ENCODE results near the gene DNAJB9.

The DNAJB9 gene

DNA sequence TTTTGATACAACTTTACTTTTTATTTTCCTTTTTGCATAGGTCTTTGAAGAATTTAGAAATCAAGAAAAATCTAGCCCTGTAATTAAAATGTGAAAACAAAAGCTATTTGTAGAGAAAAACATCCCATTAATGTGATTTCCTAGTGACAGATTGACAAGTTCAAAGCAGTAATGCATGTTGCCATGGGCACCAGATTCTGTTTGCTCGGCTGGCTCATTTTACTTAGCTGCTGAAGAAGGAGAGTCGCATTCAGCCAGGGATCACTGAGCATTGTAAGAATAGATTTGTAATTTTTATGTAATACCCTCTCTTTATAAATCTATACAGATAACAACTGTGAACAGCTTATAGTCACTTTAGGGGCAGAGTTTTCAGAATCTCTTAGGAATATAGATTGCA, 28.5 kb downstream of the DNAJB9 start:
- DNase-seq: peak; percentile 33

DNA sequence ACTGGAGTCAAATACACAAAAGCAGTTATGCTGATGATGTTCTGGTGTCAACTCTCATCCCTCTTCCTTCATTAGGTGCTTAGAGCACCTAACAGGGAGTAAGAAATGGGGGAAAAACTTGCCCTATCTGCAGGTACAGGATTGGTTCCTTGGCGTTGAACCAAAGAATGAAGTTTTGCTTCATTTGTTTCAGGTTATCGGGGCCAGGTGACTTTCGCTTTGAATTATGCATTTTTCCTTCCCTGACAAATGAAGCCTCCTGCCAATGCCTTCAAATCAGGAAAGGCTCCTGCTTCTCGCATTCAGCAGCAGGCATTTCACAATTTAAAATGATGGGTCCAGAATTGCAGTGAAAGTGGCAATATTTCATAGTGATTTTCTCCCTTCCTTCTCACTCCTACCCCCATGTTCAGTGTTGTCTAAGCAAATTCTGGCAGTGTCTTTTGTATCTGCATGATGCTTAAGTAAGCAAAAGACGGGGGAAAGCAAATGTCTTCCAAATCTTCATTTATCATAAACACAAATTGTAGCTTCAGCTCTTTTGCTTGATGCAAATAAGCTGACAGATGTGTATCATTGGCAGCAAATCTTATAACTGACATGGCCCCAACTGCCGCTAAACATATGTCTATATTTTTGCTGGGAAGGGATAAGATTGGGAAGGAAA, 29.4 kb downstream of the DNAJB9 start:
- H3K9me3 ChIP-seq (ENCODE audit: severe bottlenecking): no peaks in the 10 kb centered on the region
- TF ChIP-seq, protein P1, sequence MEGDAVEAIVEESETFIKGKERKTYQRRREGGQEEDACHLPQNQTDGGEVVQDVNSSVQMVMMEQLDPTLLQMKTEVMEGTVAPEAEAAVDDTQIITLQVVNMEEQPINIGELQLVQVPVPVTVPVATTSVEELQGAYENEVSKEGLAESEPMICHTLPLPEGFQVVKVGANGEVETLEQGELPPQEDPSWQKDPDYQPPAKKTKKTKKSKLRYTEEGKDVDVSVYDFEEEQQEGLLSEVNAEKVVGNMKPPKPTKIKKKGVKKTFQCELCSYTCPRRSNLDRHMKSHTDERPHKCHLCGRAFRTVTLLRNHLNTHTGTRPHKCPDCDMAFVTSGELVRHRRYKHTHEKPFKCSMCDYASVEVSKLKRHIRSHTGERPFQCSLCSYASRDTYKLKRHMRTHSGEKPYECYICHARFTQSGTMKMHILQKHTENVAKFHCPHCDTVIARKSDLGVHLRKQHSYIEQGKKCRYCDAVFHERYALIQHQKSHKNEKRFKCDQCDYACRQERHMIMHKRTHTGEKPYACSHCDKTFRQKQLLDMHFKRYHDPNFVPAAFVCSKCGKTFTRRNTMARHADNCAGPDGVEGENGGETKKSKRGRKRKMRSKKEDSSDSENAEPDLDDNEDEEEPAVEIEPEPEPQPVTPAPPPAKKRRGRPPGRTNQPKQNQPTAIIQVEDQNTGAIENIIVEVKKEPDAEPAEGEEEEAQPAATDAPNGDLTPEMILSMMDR (IDR thresholded peaks at IDR 0.05; ENCODE audit: low read depth, low read length): no peak
- peak overlapping the region; percentile 41 for H3K27ac ChIP-seq
- no peaks in the 10 kb centered on the region for H3K36me3 ChIP-seq
- no peak for DNase-seq
- no peaks in the 10 kb centered on the region for H3K27me3 ChIP-seq (ENCODE audit: insufficient read depth, low read depth, severe bottlenecking)
- H3K4me3 ChIP-seq (ENCODE audit: low read depth, low read length): no peak overlapping the region

More for the DNA sequence above, 28.5 kb downstream of the DNAJB9 start:
- TF ChIP-seq, protein P1 (IDR thresholded peaks at IDR 0.05; ENCODE audit: low read depth, low read length): no peak
- no peaks in the 10 kb centered on the region for H3K9me3 ChIP-seq (ENCODE audit: severe bottlenecking)
- H3K36me3 ChIP-seq: no peaks in the 10 kb centered on the region
- H3K27ac ChIP-seq: peak overlapping the region; percentile 41
- no peak overlapping the region for H3K4me3 ChIP-seq (ENCODE audit: low read depth, low read length)
- no peaks in the 10 kb centered on the region for H3K27me3 ChIP-seq (ENCODE audit: insufficient read depth, low read depth, severe bottlenecking)

DNA sequence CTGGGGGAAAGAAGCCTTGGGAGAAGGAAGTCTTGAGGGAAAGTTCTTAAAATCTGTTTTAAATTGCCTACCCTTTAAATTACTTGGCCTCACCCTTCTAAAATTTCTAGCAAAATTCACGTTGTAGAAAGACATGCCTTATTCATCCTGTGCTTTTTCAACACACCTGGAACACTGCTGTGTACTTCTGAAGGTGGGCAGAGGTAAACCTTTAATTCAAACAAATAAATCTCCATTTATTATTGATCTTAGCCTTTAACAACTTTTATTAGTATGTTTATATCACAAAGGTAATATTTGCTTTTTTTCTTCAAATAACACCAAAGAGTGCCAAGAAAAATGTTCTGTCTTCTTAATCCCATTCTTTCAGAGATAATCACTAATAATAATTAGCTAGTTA, 30.7 kb downstream of the DNAJB9 start:
- no peaks in the 10 kb centered on the region for H3K9me3 ChIP-seq (ENCODE audit: severe bottlenecking)
- no peak overlapping the region; the same call in 1 of the 2 replicates for H3K27ac ChIP-seq
- TF ChIP-seq, protein P1 (IDR thresholded peaks at IDR 0.05; ENCODE audit: low read depth, low read length): no peak
- DNase-seq: no peak
- no peaks in the 10 kb centered on the region for H3K36me3 ChIP-seq
- no peaks in the 10 kb centered on the region for H3K27me3 ChIP-seq (ENCODE audit: insufficient read depth, low read depth, severe bottlenecking)
- no peak overlapping the region for H3K4me3 ChIP-seq (ENCODE audit: low read depth, low read length)

DNA sequence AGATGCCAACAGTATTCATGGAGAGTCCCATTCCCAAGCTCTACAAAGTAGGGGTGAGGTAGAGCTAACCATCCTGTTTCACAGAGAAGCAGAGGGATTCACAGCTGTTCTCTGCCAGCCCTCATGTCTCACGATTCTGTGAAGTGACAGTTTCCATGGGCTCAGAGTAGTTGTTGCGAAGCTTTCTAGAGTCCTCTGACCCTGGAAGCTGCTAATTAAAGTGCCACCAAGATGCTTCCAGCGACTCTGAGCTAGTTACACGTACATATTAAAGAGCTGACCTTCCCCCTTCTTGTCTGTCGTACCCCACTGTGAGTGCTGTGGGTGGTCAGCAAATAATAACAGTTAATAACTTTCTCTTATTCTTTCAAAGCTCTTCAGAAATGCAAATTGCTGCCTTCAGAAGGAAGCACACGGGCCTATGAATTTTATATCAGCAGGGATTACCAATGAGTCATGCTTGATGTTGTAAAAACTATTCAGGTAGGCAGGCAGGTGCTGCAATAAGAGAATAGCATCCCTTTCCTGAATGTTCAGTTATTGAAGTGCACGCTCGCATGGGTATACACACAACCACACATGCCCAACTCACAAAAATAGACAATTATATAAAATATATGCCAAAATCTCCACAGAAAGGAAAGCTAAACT, 34.1 kb downstream of the DNAJB9 start:
- no peaks in the 10 kb centered on the region for H3K9me3 ChIP-seq (ENCODE audit: severe bottlenecking)
- H3K36me3 ChIP-seq: no peaks in the 10 kb centered on the region
- DNase-seq: no peak
- TF ChIP-seq, protein P1 (IDR thresholded peaks at IDR 0.05; ENCODE audit: low read depth, low read length): no peak
- no peak overlapping the region for H3K4me3 ChIP-seq (ENCODE audit: low read depth, low read length)
- H3K27ac ChIP-seq: no peak overlapping the region
- no peaks in the 10 kb centered on the region for H3K27me3 ChIP-seq (ENCODE audit: insufficient read depth, low read depth, severe bottlenecking)

DNA sequence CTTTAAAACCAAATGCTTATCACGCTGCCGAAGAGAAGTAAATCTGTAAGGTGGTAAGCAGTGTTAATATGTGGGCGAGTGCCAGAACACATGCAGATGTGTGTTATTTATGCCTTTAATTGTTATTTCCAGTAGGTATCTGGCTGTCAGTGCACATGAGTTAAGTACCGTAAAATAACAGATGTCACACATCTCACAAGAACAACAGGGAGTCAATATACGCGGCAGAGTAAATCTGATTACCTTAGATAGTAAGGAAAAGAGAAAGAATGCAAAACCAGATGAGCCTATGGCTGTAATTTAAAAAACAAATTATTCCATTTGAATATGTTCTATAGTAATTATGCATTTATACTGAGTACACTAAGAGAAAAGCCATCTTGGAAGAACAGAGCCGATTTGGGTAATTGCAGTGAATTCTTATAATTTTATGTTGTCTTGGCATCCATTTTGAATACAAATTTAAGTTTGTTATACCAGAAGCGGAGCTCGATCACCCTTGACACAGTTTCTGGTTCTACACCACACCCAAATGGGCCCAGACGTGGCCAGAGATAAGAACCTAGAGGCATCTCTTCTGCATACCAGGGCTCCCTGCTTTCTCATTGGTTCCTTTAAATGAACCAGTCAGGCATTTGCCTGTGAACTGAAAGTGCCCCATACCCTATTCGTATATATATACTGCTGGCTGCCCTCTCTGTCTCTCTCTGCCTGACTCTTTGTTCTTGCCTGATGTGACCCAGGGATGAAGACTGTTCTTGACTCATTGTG, 34.8 kb downstream of the DNAJB9 start:
- Histone ChIP-seq H3K36me3 (no peaks in the 10 kb centered on the region), H3K9me3 (ENCODE audit: severe bottlenecking) (no peaks in the 10 kb centered on the region), H3K27ac (no peak overlapping the region), H3K4me3 (ENCODE audit: low read depth, low read length) (no peak overlapping the region), H3K27me3 (ENCODE audit: insufficient read depth, low read depth, severe bottlenecking) (no peaks in the 10 kb centered on the region)
- no peak for DNase-seq
- TF ChIP-seq, protein P1 (IDR thresholded peaks at IDR 0.05; ENCODE audit: low read depth, low read length): no peak
